Tibial nerve (tissue), 4 donors: ENCODE measurements around the gene TSEN54. TPM values are rescaled to one million over a fixed set of nuclear protein-coding genes. Genes with fewer than 3 reads are reported as not detected.

Source experiments
- DNase-seq, 2 donors: peaks; one replicate each; pipeline ENCODE4 v3.0.0-alpha.2; 2019; ENCODE audit warnings: low spot score in 2 of 2
- H3K27ac ChIP-seq, 4 donors: fragments of 200-600 bp; sonication (generic) in 3 of 4; one replicate each; pipeline ENCODE4 v1.5.1; 2017 to 2019; ENCODE audit warnings: mild to moderate bottlenecking in 1 of 4
- H3K27me3 ChIP-seq, 2 donors: fragments of 200-600 bp; sonication (generic) in 1 of 2; one replicate each; pipeline versions ENCODE4 v1.5.1 to v1.6.0; 2017 to 2019
- H3K36me3 ChIP-seq, 3 donors: fragments of 200-600 bp; sonication (generic); one replicate each; pipeline ENCODE4 v1.5.1; 2018 to 2019
- H3K4me1 ChIP-seq, 4 donors: fragments of 200-600 bp; sonication (generic) in 3 of 4; one replicate each; pipeline ENCODE4 v1.5.1; 2017 to 2019
- H3K4me3 ChIP-seq, 4 donors: fragments of 200-600 bp; sonication (generic) in 3 of 4; one replicate each; pipeline ENCODE4 v1.5.1; 2017 to 2019; ENCODE audit warnings: mild to moderate bottlenecking in 1 of 4, moderate library complexity in 1 of 4
- H3K9me3 ChIP-seq, 4 donors: fragments of 200-600 bp; sonication (generic) in 3 of 4; one replicate each; pipeline ENCODE4 v1.5.1; 2017 to 2019
- EP300 ChIP-seq, 2 donors: sonication (generic); formaldehyde crosslinking; IDR thresholded peaks; one replicate each; pipeline ENCODE4 v1.6.1; 2017; ENCODE audit warnings: antibody characterized with exemption in 2 of 2, mild to moderate bottlenecking in 1 of 2
- POLR2A ChIP-seq, 2 donors: fragments of 450-650 bp; IDR thresholded peaks; one replicate each; pipeline ENCODE4 v1.6.1; 2017; ENCODE audit warnings: antibody characterized with exemption in 2 of 2, mild to moderate bottlenecking in 2 of 2, moderate library complexity in 2 of 2
- WGBS, 2 donors: methylation state at CpG; one replicate each; pipeline ENCODE4 v1.1.5; 2018; 5-methylcytosine and 5-hydroxymethylcytosine counted together
- total RNA-seq, 4 donors: library from RNA; depleted of rRNA; stranded (reverse); fragments of >200 nt; gene quantifications; one replicate each; pipeline ENCODE4 v1.1.0, GENCODE V29; 2016
- TF ChIP-seq, protein P1 (sequence below), 5 experiments: fragments of 200-600 bp in 3 of 5; fragments of 450-650 bp in 2 of 5; sonication (generic) in 3 of 5; IDR thresholded peaks; one replicate each; pipeline ENCODE4 v1.5.1; 2016 to 2019; ENCODE audit warnings: antibody characterized with exemption in 5 of 5, mild to moderate bottlenecking in 3 of 5, moderate library complexity in 2 of 5

The TSEN54 gene
- total RNA-seq, 4 donors from 2014 or later, result 43.3 to 84.6 (median 53.0) TPM

DNA sequence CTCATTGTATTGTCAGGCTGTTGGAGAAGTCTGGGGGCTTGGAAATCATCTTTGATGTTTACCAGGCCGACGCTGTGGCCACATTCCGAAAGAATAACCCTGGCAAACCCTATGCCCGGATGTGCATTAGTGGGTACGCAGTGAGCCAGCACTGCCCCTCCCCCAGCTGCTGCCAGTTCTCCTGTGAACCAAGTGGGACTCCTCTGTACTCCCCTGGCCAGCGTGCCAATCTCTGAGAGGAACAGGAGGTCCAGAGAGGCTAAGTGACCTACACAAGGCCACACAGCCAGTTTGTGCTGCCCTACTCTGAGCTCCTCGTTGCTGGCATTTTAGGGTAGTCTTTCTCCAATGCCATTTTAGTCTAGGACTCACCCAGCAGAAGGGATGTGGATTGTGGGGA lies 7.3 kb downstream of the TSEN54 start:
- TF ChIP-seq EP300 (IDR thresholded peaks at IDR 0.05) (no peak), POLR2A (IDR thresholded peaks at IDR 0.05) (no peak)
- TF ChIP-seq, protein P1, sequence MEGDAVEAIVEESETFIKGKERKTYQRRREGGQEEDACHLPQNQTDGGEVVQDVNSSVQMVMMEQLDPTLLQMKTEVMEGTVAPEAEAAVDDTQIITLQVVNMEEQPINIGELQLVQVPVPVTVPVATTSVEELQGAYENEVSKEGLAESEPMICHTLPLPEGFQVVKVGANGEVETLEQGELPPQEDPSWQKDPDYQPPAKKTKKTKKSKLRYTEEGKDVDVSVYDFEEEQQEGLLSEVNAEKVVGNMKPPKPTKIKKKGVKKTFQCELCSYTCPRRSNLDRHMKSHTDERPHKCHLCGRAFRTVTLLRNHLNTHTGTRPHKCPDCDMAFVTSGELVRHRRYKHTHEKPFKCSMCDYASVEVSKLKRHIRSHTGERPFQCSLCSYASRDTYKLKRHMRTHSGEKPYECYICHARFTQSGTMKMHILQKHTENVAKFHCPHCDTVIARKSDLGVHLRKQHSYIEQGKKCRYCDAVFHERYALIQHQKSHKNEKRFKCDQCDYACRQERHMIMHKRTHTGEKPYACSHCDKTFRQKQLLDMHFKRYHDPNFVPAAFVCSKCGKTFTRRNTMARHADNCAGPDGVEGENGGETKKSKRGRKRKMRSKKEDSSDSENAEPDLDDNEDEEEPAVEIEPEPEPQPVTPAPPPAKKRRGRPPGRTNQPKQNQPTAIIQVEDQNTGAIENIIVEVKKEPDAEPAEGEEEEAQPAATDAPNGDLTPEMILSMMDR (IDR thresholded peaks at IDR 0.05), result no peak
- no peak overlapping the region for H3K27ac ChIP-seq
- WGBS, 2 donors, result 85 to 91% methylated on average over 3 to 7 of the region's 7 CpGs
- H3K9me3 ChIP-seq, result no peaks in the 10 kb centered on the region
- no peak for DNase-seq
- peaks cover 0 to 29% (median 0%) of the 10 kb centered on the region in 3 donors for H3K36me3 ChIP-seq
- no peaks in the 10 kb centered on the region for H3K27me3 ChIP-seq
- H3K4me1 ChIP-seq, result peaks cover 0 to 20% (median 8%) of the 10 kb centered on the region in 4 donors
- H3K4me3 ChIP-seq, result no peak overlapping the region

DNA sequence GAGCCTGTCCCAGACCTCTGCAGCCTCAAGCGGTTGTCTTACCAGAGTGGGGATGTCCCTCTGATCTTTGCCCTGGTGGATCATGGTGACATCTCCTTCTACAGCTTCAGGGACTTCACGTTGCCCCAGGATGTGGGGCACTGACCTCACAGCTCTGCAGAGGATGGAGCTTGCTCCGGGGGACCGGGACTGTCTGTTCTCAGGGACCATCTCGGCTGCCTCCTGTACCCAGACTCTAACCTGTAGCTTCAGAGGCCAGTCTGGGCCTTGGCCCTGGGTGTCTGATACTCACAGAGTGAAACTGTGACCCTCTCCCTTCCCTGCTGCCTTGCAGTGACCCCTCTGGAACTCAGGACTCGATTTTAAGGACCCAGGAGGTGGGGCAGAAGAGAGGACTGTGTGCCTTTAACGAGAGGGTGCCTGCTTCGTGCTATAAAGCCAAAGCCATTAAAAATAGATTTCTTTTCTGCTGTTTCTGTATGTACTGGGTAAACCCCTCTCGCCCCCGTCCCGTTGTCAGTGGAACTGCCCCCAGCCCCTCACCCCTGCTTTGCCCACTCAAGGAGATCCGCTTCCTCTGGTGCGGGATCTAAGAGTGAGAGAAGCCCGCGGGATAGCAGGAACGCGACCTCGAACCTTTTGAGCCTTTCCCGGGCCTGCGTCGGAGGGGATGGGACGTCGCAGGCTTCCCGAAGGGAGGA lies 8.1 kb downstream of the TSEN54 start:
- 23 to 31% methylated on average over 24 of the region's 24 CpGs for WGBS, 2 donors
- DNase-seq, result no peak
- H3K9me3 ChIP-seq, result no peaks in the 10 kb centered on the region
- H3K27ac ChIP-seq, result peak overlapping the region; percentile 26 to 85 (median 80)
- H3K36me3 ChIP-seq, result peaks cover 0 to 23% (median 0%) of the 10 kb centered on the region in 3 donors
- peak overlapping the region; percentile 50 to 81 (median 69) for H3K4me3 ChIP-seq
- TF ChIP-seq, protein P1 (IDR thresholded peaks at IDR 0.05), result no peak
- TF ChIP-seq POLR2A (IDR thresholded peaks at IDR 0.05) (no peak), EP300 (IDR thresholded peaks at IDR 0.05) (no peak)
- peaks cover 0 to 20% (median 8%) of the 10 kb centered on the region in 4 donors for H3K4me1 ChIP-seq
- H3K27me3 ChIP-seq, result no peaks in the 10 kb centered on the region

DNA sequence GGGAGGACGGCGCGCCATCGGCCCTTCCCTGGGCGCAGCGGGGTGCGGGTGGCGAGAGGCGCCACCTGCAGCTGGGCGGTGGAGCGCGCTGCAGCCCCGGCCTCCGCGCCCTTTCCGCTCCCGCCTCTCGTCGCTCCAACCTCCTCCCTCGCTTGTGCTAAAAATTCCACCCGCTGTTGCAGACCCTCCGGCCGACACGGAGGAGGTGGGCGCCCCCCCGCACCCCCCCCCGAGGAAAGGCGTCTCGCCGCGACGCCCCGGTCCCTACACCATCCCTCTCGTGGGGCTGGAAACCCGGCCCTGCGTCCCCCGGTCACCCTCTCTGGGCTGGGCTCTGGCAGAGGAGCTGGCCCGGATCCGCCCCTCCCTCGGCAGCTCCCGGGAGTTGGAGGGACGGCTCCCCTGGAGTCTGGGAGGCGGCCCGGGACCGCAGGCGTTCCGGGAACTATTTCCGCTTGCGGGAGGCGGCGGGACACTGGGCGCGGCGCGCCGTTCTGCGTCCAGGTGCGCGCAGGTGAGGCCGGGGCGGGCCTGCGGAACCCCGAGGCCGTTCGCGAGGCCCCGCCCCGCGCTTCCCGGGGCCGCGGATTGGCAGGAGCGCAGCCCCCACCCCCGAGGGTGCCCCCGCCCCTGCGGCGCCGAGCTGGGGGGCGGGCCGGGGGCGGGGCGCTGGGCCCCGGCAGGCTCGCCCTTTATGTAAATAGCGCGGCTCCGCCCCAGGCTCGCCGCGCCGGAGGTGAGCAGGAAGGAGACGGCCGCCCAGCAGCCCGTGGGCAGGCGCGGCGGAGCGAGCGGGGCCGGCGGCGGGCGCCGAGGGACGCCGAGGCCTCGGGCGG lies 8.9 kb downstream of the TSEN54 start, which contains the start of gene LLGL2:
Gene LLGL2, plus strand, starts transcription at position 728 of the 836 bp plus-strand sequence. CDS start 17,730 bp downstream, outside the sequence.
- 0 to 1% methylated on average over 30 to 59 of the region's 108 CpGs for WGBS, 2 donors
- TF ChIP-seq, protein P1 (IDR thresholded peaks at IDR 0.05), result peak; percentile 31 to 69 (median 56)
- TF ChIP-seq EP300 (IDR thresholded peaks at IDR 0.05) (no peak), POLR2A (IDR thresholded peaks at IDR 0.05) (peak in 1 of 2 donors; percentile 28)
- H3K27me3 ChIP-seq, result no peaks in the 10 kb centered on the region
- peak within 1 kb of the TSS; percentile 26 to 85 (median 80) for H3K27ac ChIP-seq
- peak in 1 of 2 donors; percentile 35 for DNase-seq
- H3K4me3 ChIP-seq, result peak within 1 kb of the TSS; percentile 50 to 81 (median 69)
- no peaks in the 10 kb centered on the region for H3K9me3 ChIP-seq
- H3K4me1 ChIP-seq, result peaks cover 0 to 20% (median 8%) of the 10 kb centered on the region in 4 donors
- H3K36me3 ChIP-seq, result peaks cover 0 to 15% (median 0%) of the 10 kb centered on the region in 3 donors

DNA sequence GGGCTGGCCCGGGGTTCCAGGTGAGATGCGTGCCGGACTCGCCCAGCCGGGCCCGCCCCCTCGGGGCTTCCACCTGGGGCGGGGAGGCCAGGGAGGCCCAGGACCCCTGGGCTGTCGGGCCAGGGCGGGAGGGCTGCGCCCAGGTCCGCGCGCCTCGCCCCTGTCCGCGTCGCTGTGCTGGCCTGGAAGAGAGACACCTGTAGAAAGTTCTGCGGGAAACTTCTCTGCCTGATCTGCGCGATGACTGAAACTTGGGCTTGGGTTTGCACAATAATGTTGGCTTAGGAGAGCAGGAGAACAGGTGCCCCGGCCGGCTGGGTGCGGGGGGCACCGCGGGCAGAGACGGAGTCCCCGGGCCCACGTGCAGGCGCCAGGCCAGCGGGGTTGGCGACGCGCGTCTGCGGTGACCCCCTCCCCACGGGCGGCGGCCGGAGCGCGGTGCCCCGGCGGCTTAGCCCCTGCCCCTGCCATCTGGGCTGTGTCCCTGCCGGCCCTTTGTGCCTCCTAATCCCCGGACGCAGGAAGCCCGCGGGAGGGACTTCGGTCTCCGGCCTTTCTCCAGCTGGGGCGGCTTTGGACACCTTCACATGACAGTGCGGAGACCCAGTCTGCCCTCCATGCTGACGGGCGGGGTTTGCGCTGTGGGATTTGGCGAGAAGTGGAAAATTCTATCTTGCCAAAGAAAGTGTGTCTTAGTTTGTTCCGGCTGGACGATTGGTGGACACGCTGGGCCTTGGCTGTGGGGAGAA lies 9.7 kb downstream of the TSEN54 start:
- 4 to 5% methylated on average over 30 to 47 of the region's 60 CpGs for WGBS, 2 donors
- Histone ChIP-seq H3K27me3 (no peaks in the 10 kb centered on the region), H3K4me1 (peaks cover 0 to 20% (median 8%) of the 10 kb centered on the region in 4 donors), H3K9me3 (no peaks in the 10 kb centered on the region), H3K27ac (peak overlapping the region in 2 of 4 donors; percentile 77 to 82), H3K36me3 (peaks cover 0 to 13% (median 0%) of the 10 kb centered on the region in 3 donors), H3K4me3 (peak overlapping the region; percentile 36 to 81 (median 58))
- TF ChIP-seq, protein P1 (IDR thresholded peaks at IDR 0.05), result no peak
- TF ChIP-seq POLR2A (IDR thresholded peaks at IDR 0.05) (no peak), EP300 (IDR thresholded peaks at IDR 0.05) (no peak)
- DNase-seq, result no peak
